ENCODE results near the gene ADCY4.

The ADCY4 gene

DNA sequence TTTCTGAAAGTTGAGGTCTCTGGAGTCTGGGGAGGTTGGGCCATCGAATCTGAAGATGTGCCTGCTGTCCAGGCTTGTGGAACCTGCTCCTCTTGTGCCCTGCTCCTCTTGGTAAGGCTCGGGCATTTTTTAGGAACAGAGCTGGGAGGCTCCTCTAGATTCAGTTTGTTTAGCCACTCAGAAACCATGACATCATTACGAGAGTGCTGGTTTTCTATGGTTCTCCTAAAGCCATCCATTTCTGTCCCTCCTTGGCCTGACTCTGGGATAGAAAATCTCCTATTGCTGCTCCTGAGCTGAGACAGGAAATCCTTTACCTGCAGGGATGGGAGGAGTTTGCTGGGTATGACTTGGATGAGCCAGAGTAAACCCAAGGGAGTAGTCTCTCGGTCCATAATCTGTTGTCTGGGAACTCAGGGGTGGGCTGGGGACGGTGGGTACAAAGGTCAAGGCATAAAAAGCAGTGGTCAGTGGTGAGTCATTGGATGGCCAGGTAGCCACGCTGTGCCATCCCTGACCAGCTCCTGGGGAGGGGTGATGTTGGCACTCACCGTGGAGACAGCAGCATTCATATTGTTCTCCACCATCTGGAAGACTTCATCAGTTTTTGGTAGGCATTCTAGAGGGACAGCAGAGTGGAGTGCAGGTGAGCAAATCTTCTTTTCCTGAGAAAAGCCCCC lies 2.4 kb upstream of the ADCY4 start:
- no peak for TF ChIP-seq CTCF (IDR thresholded peaks at IDR 0.05; ENCODE audit: low read depth, low read length)
- no peak for DNase-seq (ENCODE audit: extremely low read depth, low read depth)

- no peak for DNase-seq (ENCODE audit: extremely low read depth, low read depth)
- TF ChIP-seq CTCF (IDR thresholded peaks at IDR 0.05; ENCODE audit: low read depth, low read length): no peak
These were observed 745 bp upstream of the ADCY4 start for GRCh38 chr14:24335461-24336171.

DNA sequence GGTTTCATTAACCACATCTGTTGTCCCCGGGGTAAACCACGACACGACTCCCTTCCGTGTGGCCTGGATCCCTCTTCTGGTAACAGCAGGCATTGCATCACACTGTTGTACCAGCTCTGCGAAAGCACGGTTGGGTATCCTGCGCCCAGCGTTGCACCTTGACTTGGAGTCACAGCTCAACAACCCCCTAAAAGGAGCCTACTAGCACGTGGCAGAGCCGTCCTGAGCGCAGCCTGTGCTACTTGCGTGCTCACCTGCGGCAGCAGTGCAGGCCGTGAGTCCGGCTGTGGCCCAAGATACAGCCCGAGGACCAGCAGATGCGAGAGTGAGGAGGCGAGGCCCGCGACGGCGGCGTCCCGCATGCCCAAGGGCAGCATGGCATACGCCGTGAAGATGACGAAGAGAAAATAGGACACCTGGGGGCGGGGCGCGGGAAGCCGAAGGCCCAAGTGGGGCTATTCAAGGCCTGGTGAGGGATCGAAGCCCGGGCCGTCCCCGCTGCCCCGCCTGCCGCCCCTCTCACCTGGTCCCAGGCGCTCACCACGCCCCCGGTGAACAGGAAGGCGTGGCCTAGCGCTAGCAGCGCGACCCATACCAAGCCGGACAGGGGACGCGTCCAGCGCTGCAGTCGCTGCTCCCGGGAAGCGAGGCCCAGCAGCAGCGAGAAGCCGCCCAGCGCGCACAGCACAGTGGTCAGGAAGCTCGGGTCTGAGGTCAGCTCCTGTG lies 2.4 kb downstream of the ADCY4 start:
- DNase-seq (ENCODE audit: extremely low read depth, low read depth): no peak
- peak; percentile 72 for TF ChIP-seq CTCF (IDR thresholded peaks at IDR 0.05; ENCODE audit: low read depth, low read length)

DNA sequence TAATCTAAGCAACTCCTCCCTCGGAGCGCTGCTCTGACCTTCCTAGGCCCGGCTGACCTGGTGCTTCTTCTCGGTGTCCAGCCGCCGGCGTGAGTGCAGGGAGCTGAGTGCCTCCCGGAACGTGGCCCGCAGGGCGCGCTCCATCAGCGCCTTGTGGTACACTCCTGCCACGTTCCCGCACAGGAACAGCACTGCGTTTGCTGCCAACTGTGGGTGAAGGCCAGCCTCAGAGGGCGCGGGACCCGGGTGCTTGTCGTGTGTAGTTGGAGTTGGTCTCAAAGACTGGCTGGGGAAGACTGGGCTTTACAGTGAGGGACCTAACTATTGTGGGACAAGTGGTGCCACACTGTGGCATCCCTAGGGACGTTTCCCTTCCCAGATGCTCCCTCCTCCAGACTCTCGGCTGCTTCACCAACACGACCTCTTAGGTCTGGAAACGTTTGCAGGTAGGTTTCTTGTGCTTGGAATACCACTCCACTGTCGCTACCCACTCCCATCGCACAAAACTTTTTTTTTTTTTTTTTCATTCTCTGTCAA lies 3.1 kb downstream of the ADCY4 start:
- no peak for TF ChIP-seq CTCF (IDR thresholded peaks at IDR 0.05; ENCODE audit: low read depth, low read length)

DNA sequence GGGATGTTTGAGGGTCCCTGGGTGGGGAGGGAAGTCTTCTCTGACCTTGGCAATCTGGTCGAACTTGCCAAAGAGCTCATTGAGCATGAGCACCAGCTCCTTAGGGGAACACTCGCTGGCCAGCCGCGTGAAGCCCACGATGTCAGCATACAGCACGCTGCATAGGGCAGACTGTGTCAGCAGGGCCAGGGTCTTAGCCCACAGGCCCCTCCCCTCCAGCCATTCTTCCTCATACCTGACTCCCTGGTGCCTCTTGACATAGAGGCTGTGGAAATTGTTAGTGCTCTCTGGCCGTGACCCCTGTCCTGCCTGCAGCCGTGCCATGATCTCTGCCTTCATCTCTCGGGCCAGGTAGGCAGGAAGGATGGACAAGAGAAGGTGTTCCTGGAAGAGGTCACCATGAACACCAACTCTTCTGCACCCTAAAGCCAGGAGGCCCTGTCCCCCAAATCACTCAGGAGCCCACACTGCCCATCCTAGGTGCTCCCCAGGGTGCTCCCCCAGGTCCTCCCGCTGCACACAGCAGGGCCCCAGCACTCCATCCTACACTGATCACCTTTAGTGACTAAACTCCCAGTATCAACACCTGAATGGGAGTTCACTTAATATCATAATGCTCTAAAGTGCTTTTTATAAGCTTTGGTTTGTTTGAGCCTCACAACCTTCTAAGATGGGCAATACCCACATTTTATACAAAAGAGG lies 3.7 kb downstream of the ADCY4 start:
- no peak for TF ChIP-seq CTCF (IDR thresholded peaks at IDR 0.05; ENCODE audit: low read depth, low read length)
- no peak for DNase-seq (ENCODE audit: extremely low read depth, low read depth)

More for the DNA sequence above, 3.1 kb downstream of the ADCY4 start:
- no peak for DNase-seq (ENCODE audit: extremely low read depth, low read depth)

DNA sequence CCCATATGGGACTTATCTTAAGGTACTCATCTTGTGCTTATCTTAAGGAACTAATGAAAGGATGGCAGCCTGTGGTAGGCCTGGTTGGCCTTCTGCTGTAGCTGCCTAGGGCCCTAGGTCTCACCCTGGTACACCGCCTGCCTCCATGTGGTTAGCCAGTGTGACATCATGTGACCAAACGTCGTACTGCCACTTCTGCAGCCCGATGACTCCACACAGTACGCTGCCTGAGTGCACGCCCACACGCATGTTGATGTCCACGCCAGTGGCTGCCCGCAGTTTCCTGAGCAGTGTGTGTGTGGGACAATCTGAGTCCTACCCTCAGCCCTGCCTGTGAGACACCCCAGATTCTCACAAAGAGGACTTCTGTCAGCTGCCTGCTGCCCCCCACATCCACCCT lies 5.1 kb downstream of the ADCY4 start:
- TF ChIP-seq CTCF (IDR thresholded peaks at IDR 0.05; ENCODE audit: low read depth, low read length): no peak
- DNase-seq (ENCODE audit: extremely low read depth, low read depth): no peak
